ENCODE measurements around the gene CPT1B.

- no peak for TF ChIP-seq POLR2A (IDR thresholded peaks at IDR 0.05)
- TF ChIP-seq, protein P1, sequence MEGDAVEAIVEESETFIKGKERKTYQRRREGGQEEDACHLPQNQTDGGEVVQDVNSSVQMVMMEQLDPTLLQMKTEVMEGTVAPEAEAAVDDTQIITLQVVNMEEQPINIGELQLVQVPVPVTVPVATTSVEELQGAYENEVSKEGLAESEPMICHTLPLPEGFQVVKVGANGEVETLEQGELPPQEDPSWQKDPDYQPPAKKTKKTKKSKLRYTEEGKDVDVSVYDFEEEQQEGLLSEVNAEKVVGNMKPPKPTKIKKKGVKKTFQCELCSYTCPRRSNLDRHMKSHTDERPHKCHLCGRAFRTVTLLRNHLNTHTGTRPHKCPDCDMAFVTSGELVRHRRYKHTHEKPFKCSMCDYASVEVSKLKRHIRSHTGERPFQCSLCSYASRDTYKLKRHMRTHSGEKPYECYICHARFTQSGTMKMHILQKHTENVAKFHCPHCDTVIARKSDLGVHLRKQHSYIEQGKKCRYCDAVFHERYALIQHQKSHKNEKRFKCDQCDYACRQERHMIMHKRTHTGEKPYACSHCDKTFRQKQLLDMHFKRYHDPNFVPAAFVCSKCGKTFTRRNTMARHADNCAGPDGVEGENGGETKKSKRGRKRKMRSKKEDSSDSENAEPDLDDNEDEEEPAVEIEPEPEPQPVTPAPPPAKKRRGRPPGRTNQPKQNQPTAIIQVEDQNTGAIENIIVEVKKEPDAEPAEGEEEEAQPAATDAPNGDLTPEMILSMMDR (IDR thresholded peaks at IDR 0.05), result no peak
Measured at GRCh38 chr22:50602338-50602700, 24.1 kb upstream of the CPT1B start.

Measured in right lobe of liver (tissue), 4 donors.